HUES48 (cell line): ENCODE results near the gene ITPR1.

Experiments
- H3K27ac ChIP-seq: one replicate; pipeline ENCODE4 v1.7.0; 2013; ENCODE audit warnings: low read depth, low read length, inconsistent platforms
- H3K27me3 ChIP-seq: 2 replicates; pipeline ENCODE4 v1.6.1; 2013; ENCODE audit warnings: mild to moderate bottlenecking, low read length; ENCODE audit not compliant: control insufficient read depth, insufficient read depth
- H3K36me3 ChIP-seq: 2 replicates; pipeline ENCODE4 v1.6.1; 2013; ENCODE audit warnings: low read length; ENCODE audit not compliant: control insufficient read depth, insufficient read depth
- H3K4me1 ChIP-seq: 2 replicates; pipeline ENCODE4 v1.6.1; 2013; ENCODE audit warnings: mild to moderate bottlenecking, low read length; ENCODE audit not compliant: control insufficient read depth, insufficient read depth
- H3K4me3 ChIP-seq: 2 replicates; pipeline ENCODE4 v1.5.1; 2013; ENCODE audit warnings: mild to moderate bottlenecking, low read depth, low read length
- H3K9ac ChIP-seq: 2 replicates; pipeline ENCODE4 v1.6.1; 2013; ENCODE audit warnings: mild to moderate bottlenecking, low read depth, low read length, moderate library complexity
- H3K9me3 ChIP-seq: 2 replicates; pipeline ENCODE4 v1.6.1; 2013; ENCODE audit warnings: low read length; ENCODE audit not compliant: control insufficient read depth, insufficient read depth

ITPR1 gene

DNA sequence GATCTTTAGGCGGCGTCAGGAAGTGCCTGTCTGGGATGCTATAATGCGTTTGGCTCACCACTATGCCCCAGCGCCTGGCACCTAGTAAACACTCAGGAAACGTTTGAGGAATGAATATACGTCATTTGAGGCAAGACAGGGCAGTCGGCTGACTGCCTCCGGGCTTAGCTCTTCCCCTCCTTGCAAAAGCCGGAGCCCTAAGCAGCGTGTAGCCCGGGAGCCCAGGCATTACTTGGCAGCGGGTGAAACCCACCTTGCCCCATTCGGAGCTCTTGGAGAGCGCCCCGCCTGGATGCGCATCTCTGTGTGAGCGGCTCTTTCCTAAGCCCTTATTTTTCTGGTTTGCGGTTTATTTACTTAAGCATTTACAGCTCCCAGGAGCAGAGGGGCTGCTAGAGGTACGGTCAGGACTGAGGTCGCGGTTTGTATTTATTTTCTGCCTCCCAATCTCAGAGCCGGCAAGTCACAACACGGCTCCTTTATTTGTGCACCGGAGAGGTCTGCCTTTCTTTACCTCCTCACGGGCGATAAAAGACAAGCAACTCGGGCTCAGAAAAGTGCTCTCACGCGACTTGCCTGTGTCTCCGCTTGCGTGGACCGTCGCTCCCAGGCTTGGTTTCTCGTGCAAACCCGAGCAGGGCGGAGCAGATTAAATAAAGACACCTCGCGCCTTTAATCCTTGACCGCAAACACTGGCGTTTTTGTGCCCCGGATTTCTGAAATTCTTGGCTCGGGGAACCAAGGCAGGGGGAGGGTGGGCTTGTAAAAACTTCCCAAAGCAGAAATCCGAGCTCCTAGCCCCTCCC lies 737 bp upstream of the ITPR1 start:
- Histone ChIP-seq H3K4me3 (peak overlapping the region; percentile 82), H3K27ac (peak overlapping the region; percentile 86), H3K9ac (peak overlapping the region; percentile 63), H3K4me1 (0 out of 2 replicates have a peak, but pooled peaks cover 9% of the 10 kb centered on the region), H3K27me3 (peaks cover 30% of the 10 kb centered on the region), H3K9me3 (no peaks in the 10 kb centered on the region), H3K36me3 (no peaks in the 10 kb centered on the region)

DNA sequence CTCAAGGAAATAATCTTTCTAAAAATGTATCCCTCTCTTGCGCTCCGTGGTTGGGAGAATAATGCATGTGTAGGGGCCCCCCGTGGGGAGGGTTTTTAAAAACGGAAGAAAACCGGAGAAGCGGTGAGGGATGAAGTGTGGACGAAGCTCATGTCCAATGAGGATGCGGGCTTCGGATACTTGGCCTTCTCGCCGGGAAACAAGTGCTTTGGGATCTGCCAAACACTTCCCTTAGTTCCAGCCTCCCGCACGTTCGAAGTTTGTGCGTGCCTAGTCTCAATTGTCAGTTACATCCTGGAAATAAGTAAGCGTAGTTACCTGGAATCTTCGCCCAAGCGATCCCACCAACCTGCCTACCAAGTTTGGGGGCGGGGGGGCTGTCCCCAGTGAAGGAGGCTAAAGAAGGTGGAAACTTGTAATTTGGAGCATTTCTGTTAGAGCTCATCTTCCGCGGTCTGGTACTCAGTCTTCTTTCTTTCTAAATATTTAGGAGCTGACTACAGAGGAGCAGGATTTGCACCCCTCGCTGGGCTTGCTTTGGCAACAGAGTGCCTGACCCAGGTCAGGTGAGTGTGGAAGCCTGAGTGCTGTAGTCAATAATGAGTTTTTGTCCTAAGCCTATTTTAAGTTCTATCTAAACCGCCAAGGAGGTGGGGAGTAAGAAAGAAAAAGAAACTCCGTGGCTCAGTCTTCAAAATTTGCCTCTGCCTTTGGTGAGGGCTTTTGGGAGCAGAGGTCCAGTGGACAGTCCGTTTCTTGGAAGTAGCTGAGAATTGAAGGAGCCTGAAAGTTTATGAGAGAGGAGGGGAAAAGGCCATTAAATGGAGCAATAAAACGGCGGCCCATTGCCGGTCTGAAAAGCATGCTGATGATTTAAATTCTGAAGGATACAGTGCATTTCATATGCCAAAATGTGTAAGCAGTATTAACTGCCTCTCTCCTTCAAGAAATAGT lies 1.1 kb downstream of the ITPR1 start:
- Histone ChIP-seq H3K27ac (no peak overlapping the region), H3K4me3 (peak overlapping the region; percentile 82), H3K9ac (no peak overlapping the region)

DNA sequence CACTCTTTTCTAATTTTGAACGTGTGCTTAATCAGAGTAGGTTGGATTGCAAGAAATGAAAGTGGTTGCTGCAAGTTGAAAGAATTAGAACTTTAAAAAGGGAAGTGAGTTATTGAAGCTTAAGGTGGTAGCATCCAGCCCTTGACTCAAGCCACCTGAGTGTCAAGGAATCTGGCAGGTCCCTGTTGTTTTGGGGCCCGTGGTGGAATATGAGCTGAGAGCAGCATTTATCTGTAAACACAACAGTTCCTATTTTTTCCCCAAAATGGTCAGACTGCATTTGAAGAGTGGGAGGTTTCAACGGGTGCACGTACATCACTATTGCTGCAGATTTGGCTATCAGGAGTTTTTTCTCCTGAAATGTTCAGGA lies 1.7 kb downstream of the ITPR1 start:
- H3K36me3 ChIP-seq = no peaks in the 10 kb centered on the region
- H3K9me3 ChIP-seq = no peaks in the 10 kb centered on the region
- peaks cover 30% of the 10 kb centered on the region for H3K27me3 ChIP-seq
- no peak overlapping the region for H3K9ac ChIP-seq
- 0 out of 2 replicates have a peak overlapping the region, but pooled peaks have one; percentile 82 for H3K4me3 ChIP-seq
- H3K27ac ChIP-seq = no peak overlapping the region
- 0 out of 2 replicates have a peak, but pooled peaks cover 9% of the 10 kb centered on the region for H3K4me1 ChIP-seq

More for the DNA sequence above, 1.1 kb downstream of the ITPR1 start:
- Histone ChIP-seq H3K27me3 (peaks cover 30% of the 10 kb centered on the region), H3K4me1 (0 out of 2 replicates have a peak, but pooled peaks cover 9% of the 10 kb centered on the region), H3K36me3 (no peaks in the 10 kb centered on the region), H3K9me3 (no peaks in the 10 kb centered on the region)

DNA sequence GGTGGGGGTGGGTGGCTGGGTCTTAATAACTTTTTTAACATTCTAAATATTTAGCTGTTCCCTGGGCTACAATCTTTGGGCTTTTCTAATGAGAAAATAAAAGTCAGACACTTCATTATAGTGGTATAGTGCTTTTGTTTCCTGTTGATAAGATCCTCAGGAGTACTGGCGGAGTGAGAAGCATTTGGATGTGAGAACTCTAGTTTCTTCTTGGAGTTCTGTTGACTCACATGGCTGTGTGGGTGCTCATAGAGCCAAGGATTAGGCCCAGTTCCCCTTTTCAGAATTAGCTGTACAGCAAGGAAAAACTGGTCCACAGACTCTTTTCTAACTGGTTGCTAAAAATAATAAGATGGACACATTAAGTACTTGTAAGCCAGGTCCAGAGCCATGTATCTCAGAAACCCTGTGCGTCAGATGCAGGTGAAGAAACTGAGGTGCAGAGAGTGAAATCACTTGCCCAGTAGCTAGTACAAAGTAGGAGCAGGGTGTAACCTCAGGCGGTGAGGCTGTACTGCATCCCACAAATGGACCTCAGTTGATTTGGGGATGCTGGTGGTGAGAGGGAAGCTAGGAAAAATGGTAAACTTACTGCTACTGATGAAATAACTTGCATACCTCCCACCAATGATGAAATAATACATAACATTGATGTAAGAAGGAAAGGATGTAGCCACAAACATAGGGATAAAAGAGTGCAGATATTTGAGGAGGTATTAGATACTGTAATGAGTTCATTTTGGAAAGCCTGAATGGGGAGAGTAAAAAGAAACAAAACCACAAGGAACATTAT lies 2.3 kb downstream of the ITPR1 start:
- H3K9ac ChIP-seq = no peak overlapping the region
- no peak overlapping the region for H3K27ac ChIP-seq
- H3K9me3 ChIP-seq = no peaks in the 10 kb centered on the region
- 0 out of 2 replicates have a peak, but pooled peaks cover 9% of the 10 kb centered on the region for H3K4me1 ChIP-seq
- H3K4me3 ChIP-seq = no peak overlapping the region
- H3K36me3 ChIP-seq = no peaks in the 10 kb centered on the region
- H3K27me3 ChIP-seq = peaks cover 30% of the 10 kb centered on the region

DNA sequence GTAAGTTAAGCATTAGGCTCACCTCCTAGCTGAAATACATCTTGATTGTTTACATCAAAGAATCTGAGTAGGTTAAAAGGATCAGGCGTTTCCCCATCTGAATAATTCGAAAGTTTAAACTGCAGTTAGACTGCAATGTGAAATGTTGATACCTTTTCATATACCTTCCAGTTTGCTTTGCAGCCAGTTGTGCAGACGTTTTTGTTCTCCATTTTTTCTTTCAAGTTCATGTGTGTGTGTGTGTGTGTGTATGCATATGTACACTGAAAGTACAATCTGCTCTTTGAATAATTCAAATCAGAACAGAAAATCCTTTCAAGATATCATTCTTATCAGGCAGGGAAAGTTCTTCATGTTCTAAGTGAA lies 2.9 kb downstream of the ITPR1 start:
- H3K9ac ChIP-seq = no peak overlapping the region
- peaks cover 26% of the 10 kb centered on the region for H3K27me3 ChIP-seq
- H3K27ac ChIP-seq = no peak overlapping the region
- no peaks in the 10 kb centered on the region for H3K36me3 ChIP-seq
- no peaks in the 10 kb centered on the region for H3K9me3 ChIP-seq
- H3K4me1 ChIP-seq = 0 out of 2 replicates have a peak, but pooled peaks cover 9% of the 10 kb centered on the region
- H3K4me3 ChIP-seq = no peak overlapping the region

DNA sequence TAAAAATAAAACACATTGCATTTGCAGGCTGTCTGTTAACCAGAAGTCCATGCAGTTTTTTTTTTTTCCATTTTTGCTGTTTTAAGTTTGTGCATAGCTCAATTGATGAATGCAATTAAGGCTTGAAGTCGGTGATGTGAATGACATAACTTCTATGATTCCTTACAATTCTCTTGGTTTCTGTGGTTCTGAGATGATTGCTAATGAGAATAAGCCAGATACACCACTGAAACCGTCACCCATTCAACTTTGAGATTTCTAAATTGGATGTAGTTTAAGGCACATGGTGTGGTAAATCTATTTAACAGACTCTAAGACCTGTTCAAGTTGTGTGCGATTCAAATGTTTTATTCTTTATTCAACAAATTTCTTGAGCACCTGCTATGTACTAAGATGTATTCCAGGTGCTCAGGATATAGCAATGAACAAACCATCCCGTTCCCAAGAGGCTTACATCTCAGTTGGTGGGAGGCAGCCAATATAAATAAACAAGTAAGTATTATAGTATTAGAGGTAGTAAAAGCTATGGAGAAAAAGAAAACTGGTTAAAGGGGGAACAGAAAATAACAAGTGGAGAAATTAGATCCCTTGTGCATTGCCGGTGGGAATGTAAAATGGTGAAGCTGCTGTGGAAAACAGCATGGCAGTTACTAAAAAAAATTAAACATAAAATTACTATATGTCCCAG lies 4.0 kb downstream of the ITPR1 start:
- Histone ChIP-seq H3K4me3 (no peak overlapping the region), H3K27me3 (peaks cover 18% of the 10 kb centered on the region), H3K36me3 (no peaks in the 10 kb centered on the region), H3K9me3 (no peaks in the 10 kb centered on the region), H3K27ac (no peak overlapping the region), H3K9ac (no peak overlapping the region), H3K4me1 (0 out of 2 replicates have a peak, but pooled peaks cover 5% of the 10 kb centered on the region)

DNA sequence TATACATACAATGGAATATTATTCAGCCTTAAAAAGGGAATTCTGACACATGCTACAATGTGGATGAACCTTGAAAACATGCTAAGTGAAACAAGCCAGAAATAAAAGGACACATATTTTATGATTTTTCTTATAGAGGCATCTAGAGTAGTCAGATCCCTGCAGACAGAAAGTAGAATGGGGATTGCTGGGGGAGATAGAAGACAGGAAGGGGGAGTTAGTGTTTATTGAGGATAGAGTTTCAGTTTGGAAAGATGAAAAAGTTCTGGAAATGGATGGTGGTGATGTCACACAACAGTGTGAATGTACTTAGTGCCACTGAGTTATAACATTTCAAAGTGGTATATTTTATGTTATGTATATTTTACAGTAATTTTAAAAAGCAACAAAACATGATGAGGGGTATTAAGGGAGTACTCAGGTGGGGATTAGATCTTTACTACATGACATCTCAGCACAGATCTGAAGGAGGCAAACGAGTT lies 4.7 kb downstream of the ITPR1 start:
- H3K4me1 ChIP-seq = 0 out of 2 replicates have a peak, but pooled peaks cover 5% of the 10 kb centered on the region
- no peak overlapping the region for H3K27ac ChIP-seq
- no peaks in the 10 kb centered on the region for H3K9me3 ChIP-seq
- H3K27me3 ChIP-seq = peaks cover 18% of the 10 kb centered on the region
- no peaks in the 10 kb centered on the region for H3K36me3 ChIP-seq
- no peak overlapping the region for H3K9ac ChIP-seq
- no peak overlapping the region for H3K4me3 ChIP-seq

DNA sequence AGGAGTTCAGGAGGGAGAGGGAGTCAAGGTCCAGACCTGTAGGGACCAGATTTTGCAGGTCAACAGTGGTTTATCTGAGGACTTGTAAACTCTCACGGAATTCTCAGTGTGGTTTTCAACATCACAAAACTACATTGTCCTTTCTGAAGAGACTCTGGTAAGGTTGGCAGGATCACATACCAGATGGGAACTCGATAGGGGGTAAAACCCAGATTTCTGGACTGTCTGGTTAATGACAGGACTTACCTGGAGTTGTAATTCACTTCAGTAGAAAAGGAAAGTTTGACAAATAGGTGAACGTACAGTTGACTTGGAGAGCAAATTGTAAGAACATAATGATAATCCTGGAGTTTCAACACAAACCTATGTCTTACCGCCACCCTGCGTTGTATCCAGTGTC lies 5.3 kb downstream of the ITPR1 start:
- Histone ChIP-seq H3K9ac (no peak overlapping the region), H3K27me3 (peaks cover 18% of the 10 kb centered on the region), H3K9me3 (no peaks in the 10 kb centered on the region), H3K4me1 (0 out of 2 replicates have a peak, but pooled peaks cover 5% of the 10 kb centered on the region), H3K27ac (no peak overlapping the region), H3K4me3 (no peak overlapping the region), H3K36me3 (no peaks in the 10 kb centered on the region)

DNA sequence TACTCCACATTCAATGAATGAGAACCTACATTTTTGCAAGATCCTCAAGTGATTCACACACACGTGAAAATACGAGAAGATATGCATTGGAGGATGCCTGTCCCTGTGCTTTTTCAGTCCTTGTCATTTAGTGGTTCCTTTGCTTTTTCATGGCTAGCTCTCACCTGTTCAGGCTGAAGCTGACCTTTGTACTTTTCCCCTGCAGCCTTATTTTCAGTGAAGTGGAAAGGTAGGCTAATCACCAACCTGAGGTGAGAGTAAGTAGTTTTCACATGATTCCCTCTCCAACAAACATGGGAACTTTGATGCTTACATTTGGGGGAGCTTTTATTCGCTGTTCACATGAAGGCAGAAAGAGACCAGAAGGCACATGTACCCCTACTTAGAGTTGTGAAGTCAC lies 8.3 kb downstream of the ITPR1 start:
- Histone ChIP-seq H3K27me3 (no peaks in the 10 kb centered on the region), H3K4me3 (no peak overlapping the region), H3K36me3 (no peaks in the 10 kb centered on the region), H3K4me1 (0 out of 2 replicates have a peak, but pooled peaks cover 3% of the 10 kb centered on the region), H3K27ac (no peak overlapping the region), H3K9me3 (no peaks in the 10 kb centered on the region), H3K9ac (no peak overlapping the region)

- H3K9ac ChIP-seq = no peak overlapping the region
- no peak overlapping the region for H3K27ac ChIP-seq
- no peaks in the 10 kb centered on the region for H3K9me3 ChIP-seq
- H3K4me3 ChIP-seq = no peak overlapping the region
- no peaks in the 10 kb centered on the region for H3K36me3 ChIP-seq
- 0 out of 2 replicates have a peak, but pooled peaks cover 3% of the 10 kb centered on the region for H3K4me1 ChIP-seq
- no peaks in the 10 kb centered on the region for H3K27me3 ChIP-seq
Measured at GRCh38 chr3:4501927-4502326, 8.8 kb downstream of the ITPR1 start.
